Retinal pigment epithelial cell (primary cell): Measurements from ENCODE around the gene L3MBTL4.

Experiments
- DNase-seq: peaks from one replicate; pipeline ENCODE4 v3.0.0-alpha.2; 2010; ENCODE audit warnings: low read depth
- H3K4me3 ChIP-seq: 2 replicates; pipeline ENCODE4 v1.5.1; 2011; ENCODE audit warnings: mild to moderate bottlenecking, low read length, control low read depth, moderate library complexity
- TF ChIP-seq, protein P1 (sequence below): conservative IDR thresholded peaks from 2 replicates; pipeline ENCODE4 v1.5.1; 2011; ENCODE audit warnings: low read depth, low read length, control low read depth, inconsistent platforms

Gene L3MBTL4

DNA sequence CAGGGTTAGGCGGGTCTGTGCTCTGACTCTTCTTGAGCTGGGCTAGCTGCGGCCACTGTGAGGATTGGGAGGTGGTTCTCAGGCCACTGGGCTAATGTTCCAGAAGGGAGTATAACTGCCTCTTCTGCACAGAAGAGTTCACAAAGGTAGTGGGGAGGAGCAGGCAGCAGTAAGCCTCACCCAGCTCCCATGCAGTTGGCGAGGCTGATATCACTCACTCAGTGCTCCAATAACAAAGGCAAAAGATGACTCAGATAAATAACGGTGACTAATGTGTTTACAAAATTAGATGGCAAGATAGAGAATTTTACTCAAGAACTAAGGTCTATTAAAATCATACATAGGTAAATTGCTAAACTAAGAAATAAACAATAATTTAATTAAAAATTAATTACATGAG lies 345.2 kb downstream of the L3MBTL4 start:
- TF ChIP-seq, protein P1, sequence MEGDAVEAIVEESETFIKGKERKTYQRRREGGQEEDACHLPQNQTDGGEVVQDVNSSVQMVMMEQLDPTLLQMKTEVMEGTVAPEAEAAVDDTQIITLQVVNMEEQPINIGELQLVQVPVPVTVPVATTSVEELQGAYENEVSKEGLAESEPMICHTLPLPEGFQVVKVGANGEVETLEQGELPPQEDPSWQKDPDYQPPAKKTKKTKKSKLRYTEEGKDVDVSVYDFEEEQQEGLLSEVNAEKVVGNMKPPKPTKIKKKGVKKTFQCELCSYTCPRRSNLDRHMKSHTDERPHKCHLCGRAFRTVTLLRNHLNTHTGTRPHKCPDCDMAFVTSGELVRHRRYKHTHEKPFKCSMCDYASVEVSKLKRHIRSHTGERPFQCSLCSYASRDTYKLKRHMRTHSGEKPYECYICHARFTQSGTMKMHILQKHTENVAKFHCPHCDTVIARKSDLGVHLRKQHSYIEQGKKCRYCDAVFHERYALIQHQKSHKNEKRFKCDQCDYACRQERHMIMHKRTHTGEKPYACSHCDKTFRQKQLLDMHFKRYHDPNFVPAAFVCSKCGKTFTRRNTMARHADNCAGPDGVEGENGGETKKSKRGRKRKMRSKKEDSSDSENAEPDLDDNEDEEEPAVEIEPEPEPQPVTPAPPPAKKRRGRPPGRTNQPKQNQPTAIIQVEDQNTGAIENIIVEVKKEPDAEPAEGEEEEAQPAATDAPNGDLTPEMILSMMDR = no peak
- no peak for DNase-seq
- H3K4me3 ChIP-seq = no peak overlapping the region

DNA sequence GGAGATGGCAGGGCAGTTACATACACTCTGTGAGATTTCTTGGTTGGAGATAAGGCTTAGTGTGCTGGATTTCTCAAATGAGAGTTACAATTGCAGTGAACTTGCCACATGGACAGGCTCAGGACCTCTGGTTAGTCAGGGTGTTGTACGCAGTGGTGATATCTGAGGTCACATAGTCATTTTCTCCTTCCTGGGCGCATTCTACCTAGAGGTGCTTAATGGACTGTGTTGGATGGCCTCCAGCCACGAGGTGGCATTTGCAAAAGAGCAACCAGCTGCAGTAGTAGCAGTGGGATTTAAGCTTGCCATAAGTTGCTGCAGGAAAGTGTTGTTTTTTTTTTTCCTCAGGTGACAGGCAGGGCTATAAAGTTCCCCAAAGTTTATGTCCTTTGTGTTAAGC lies 345.6 kb downstream of the L3MBTL4 start:
- no peak overlapping the region for H3K4me3 ChIP-seq
- TF ChIP-seq, protein P1 = no peak
- DNase-seq = no peak

DNA sequence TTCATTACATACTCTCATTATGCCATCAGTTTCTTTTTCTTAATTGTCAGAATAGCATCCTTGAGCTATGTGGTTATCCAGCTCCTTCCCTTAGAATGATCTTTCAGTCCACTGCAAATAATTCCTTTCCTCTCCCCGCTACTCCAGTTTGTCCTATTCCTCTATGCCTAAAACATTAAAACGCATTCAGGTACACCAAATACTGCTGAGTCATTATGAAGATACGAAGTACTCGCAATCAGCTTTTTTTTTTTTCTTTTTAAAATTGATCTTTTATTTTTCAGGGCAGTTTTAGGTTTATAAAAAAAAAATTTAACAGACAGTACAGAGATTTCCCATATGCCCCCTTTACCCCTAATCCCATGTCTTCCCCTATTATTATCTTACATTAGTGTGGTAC lies 354.6 kb downstream of the L3MBTL4 start:
- TF ChIP-seq, protein P1 = no peak
- H3K4me3 ChIP-seq = no peak overlapping the region
- no peak for DNase-seq

DNA sequence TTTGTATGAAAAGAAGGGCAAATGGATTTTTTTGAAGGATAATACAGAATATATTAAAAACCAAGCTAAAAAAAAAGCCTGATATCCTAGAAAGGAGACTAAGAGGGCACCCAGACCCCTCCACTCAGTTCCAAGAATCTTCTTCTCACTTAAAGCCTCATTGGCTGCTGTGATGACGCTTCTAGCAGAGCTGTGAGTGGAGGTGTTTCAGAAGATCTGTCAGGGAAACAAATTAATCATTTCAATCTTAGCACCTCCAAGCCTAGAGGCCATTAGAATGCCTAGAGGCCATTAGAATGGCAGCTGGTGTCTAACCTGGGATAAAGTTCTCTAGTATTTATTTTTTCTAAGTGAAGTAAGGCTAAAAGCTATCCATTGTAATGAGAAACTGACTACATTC lies 355.2 kb downstream of the L3MBTL4 start:
- TF ChIP-seq, protein P1 = no peak
- DNase-seq = no peak

DNA sequence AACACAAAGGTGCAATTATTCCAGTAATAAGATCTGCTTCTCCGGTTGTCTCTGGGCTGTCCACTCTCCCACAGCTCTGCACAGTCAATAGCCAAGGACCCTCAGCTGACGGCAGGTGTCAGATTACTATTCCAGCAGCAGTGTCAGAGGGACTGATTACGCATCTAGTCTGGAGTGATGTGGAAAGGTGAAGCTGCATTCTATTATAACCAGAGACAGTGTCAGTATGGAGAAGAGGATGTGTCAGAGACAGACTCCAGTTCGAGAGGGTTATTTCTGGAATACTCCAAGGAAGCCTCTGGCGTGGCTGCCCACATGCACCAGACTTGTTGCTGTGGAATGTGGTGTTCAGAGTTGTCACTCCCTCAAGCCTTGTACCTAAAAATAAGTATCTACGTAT lies 355.8 kb downstream of the L3MBTL4 start:
- DNase-seq = no peak
- H3K4me3 ChIP-seq = no peak overlapping the region
- TF ChIP-seq, protein P1 = no peak

More for the DNA sequence above, 355.2 kb downstream of the L3MBTL4 start:
- no peak overlapping the region for H3K4me3 ChIP-seq

DNA sequence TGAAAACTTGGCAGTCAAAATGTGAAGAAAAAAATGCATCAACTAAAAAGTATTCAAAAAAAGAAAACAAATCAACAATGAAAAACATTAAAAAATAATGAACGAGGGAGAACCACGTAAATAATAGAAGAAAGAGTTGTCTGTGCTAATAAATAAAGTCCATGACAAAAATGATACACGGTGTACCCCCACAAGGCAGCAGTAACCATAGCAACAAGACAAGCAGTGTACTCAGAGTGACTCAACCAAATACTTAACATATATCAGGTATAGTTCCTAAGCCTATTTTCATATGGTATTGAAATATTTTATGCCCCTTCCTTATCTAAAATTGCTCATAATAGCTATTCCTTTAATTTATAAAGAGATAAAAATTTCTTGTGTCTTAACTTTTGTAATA lies 357.1 kb downstream of the L3MBTL4 start:
- DNase-seq = no peak
- TF ChIP-seq, protein P1 = no peak
- H3K4me3 ChIP-seq = no peak overlapping the region

DNA sequence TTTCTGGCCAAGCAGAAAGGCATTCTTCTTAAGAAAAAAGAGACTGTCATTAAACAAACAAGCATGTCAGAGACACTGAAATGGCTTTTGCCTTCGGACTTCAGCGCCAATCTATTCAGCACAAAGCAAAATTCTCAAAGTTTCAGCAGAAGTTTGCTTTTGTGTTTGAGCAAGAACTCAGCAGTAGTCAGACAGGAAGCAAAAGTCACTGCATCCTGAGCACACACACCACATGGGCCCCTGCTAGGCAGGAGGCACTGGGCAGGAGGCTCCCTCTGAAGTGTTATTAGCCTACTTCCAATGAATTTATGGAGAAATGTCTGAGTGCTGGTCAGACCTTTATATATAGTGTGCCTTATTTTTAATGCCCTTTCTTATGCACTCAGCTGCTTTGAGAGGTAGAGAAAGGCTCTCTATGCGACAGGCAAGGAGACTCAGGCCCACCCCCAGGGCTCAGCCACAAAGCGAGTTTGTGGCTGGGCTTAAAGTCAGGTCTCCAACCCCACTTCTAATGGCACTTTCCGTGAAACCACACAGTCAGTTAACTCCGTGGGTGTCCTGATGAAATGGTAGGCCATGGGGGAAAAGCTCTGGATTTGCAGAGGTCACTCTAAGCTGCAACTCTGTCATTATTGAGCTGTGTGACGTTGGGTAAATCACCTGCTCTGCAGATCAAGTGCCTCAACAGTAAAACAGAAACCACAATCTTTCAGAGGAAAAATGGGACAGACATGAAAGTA lies 358.4 kb downstream of the L3MBTL4 start:
- H3K4me3 ChIP-seq = no peak overlapping the region
- TF ChIP-seq, protein P1 = no peak
- DNase-seq = no peak
